ACHN (cell line): ENCODE results near the gene TEX22.
A peak's percentile ranks its signal among the peaks of the same experiment; 100 is the strongest.

Experiments
- DNase-seq: peaks from one replicate; pipeline ENCODE4 v3.0.0-alpha.2; 2015
- in situ Hi-C: cut with HindIII; loops from 2 replicates; pipeline ENCODE4 v1.10.0; 2017; ENCODE audit warnings: low sequenced_read_pairs, low pct_ligation_motif_present, low pct_unique_long_range_greater_than_20kb

TEX22 gene

GRCh38 chr14:105445290-105445689, 47.0 kb downstream of the TEX22 start:
- in situ Hi-C loops = no loop called here
- no peak for DNase-seq

- in situ Hi-C loops = no loop called here
- DNase-seq = no peak
Measured at GRCh38 chr14:105445901-105446845, 47.8 kb downstream of the TEX22 start.

DNA sequence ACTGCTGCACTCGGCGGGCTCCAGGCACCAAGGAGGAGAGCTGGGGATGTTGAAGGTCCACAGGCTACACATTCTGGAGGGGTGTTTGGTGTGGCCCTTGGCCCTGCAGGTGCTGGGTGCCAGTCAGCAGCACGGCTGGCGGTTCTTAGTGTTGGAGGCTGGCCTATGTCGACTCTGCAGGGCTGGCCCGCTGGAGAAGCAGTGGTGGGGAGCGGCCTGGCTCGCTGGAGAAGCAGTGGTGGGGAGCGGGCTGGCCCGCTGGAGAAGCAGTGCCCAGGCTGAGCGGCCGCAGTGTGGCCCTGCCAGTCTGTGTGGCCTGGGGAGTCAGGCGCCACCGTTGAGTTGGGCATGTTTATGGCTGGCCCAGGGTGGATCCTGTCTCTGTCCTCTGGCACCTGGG, 48.6 kb downstream of the TEX22 start:
- in situ Hi-C loops = no loop called here
- no peak for DNase-seq

GRCh38 chr14:105447651-105448640, 49.6 kb downstream of the TEX22 start:
- in situ Hi-C loops = no loop called here
- no peak for DNase-seq

GRCh38 chr14:105448706-105449111, 50.4 kb downstream of the TEX22 start:
- DNase-seq = peak; percentile 50
- in situ Hi-C loops = no loop called here

GRCh38 chr14:105449276-105450122, 51.2 kb downstream of the TEX22 start:
- DNase-seq = no peak

DNA sequence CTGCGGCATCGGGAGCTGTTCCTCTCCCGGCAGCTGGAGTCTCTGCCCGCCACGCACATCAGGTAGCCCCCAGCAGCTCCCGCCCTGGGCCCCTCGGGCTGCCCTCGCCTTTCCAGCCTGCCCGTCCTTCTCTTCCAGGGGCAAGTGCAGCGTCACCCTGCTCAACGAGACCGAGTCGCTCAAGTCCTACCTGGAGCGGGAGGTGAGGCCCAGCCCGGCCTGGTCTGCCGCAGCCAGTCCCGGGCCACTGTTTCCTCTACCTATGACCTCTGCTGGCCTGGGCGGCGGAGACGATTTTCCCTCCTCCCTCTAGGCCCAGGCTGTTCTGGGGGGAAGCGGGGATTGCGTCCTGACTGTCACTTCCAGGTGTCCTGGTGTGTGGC, 51.8 kb downstream of the TEX22 start:
- in situ Hi-C loops = no loop called here
- DNase-seq = no peak

More at GRCh38 chr14:105449276-105450122, 51.2 kb downstream of the TEX22 start:
- in situ Hi-C loops = no loop called here

DNA sequence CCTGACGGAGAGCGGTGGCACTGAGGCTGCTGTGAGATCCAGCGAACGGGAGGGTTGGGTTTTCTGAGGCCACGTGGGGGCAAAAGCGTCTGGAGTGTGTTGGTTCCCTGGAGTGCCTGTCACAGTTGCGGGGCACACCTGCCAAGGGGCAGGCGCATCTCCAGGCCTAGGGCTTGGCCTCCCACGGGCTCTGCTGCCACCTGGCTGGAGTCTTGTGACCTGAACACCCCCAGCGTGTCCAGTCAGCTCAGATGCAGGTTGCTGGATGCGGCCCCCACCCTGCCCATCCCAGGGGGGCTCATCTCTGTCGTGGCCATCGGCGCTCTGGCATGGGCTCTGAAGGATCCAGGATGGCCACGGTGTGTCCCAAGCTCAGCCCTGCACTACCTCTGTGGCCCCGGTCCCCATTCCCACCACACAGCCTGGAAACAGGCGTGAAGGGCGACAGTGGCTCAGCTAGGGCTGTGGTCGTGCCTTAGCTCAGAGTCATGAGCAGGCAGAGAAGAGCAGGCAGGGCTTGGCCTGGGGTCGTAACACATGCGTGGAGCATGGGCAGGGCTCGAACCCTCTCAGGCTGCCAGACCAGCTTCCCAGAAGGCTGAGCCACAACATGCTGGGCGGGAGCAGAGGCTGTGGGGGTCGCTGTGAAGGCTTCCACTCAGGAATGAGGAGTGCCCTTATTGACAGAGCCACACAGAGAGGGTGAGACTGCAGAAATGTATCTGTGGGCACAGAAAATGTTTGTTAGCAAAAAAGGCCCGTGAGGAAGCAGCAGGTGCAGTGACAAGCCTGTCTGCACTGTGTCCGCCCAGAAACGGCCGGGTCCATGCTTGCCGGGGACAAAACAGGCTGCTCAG, 52.8 kb downstream of the TEX22 start:
- in situ Hi-C loops = no loop called here
- DNase-seq = no peak

GRCh38 chr14:105452963-105453362, 54.6 kb downstream of the TEX22 start:
- in situ Hi-C loops = no loop called here
- no peak for DNase-seq

DNA sequence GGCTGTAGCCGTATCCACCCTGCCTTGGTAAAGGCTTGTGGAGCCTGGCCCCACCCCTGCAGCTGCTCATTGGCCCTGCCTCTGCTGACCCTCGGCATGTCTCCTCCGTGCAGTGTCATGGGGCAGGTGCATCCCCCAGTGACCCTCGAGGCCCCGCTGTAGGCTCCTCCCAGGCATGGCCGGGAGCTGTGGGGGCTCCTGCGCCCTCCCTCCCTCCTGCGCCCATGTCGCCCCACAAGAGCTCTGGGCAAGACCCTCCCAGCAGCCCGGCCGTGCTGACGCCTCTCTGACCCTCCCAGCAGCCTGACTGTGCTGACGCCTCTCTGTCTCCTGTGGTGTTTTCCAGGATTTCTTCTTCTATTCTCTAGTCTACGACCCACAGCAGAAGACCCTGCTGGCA, 55.5 kb downstream of the TEX22 start:
- in situ Hi-C loops = no loop called here
- DNase-seq = no peak

DNA sequence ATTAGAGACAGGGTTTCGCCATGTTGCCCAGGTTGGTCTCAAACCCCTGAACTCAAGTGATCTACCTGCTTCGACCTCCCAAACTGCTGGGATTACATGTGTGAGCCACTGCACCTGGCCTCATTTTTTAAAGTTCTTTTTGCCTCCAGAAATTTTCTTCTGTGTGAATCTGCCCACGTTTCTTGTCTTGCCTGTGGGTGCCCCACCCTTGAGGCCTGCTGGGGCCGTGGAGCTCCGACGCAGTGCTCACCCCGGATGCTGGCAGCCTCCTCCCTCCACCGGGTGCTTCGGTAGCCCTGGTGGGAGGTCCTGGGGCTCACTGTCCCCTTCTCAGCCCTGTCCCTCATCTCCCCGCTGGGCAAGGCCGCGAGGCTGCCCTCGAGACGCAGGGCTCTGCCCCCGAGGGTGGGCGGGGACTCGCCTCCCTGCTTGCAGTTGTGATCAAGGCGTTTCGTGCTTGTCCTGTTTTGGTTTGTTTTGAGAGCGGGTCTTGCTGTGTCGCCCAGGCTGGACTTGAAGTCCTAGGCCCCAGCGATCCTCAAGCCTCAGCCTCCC, 56.8 kb downstream of the TEX22 start:
- in situ Hi-C loops = no loop called here
- DNase-seq = no peak

DNA sequence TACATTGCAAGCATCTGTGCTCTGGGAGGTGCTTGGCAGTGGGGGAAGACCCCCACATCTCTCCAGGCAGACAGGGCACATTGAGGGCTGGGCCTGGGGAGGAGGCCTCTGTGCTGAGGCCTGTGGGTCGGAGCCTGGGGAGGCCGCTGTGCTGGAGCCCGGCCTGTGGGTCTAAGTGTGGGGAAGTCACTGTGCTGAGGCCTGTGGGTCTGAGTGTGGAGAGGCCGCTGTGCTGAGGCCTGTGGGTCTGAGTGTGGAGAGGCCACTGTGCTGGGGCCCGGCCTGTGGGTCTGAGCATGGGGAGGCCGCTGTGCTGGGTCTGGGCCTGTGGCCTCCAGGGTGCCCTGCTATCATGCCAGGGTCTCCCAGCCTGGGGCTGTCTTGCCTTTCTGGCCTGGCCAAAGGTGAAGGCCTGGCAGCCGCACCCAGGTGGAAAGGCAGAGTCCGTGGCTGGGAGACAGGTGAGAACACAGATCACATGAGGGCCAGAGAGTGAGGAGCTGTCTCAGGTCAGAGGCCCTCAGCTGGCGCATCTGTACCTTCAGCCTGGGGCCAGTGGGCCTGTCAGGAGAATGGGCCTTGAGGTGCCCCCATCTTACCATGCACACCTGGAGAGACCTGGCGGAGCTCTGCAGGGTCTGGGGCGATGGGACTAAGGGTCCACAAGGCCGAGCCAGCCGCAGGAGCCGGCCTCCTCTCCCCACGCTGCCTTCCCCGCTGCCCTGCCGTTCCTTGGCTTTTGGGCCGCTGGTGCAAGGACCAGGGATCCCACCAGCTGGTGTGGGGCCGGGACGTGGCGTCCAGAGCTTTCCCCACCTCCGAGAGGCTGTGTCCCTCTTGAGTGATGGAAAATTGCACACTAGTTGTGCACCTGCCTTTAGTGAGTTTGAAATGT, 57.7 kb downstream of the TEX22 start:
- in situ Hi-C loops = no loop called here
- DNase-seq = no peak

DNA sequence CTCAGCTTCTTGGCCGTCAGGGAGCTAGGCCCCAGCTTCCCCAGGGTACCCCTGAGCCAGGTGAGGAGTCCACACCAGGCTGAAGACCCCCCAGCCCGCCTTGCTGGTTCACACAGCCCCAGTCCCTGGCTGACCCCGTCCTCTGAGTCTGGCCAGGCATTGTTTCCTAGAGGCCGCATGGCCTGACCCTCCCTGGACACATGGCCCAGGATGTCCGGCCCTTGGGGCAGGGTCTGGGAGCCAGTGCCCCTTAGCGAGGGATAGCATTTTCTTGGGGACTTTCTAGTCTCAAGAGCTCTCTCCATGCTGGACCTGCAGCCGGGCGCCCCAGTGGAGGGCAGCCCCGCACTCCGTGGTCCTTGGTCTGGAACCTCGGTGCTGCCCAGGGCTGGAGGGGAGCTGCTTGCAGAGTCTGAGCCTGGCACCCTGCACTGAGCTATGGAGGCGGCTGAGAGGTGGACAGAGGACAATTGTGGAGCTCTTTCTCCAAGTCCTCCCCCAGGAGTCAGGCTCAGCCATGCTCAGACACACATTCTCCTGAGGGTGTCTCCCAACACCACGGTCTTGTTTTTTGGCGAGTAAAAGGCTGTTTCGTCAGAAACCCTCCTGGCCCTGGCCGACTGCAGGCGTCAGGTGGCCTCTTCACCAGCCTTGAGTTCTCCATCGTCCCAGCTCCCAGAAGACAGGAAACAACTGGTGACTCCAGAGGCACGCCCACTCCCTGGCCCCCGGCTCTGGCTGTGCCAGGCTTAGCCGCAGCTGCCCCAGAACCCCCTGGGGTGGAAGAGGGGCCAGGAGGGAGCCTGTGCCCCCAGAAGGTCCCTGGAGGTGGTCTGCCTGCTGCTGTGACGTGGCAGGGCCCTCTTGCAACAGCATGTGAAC, 58.6 kb downstream of the TEX22 start:
- in situ Hi-C loops = no loop called here
- no peak for DNase-seq

DNA sequence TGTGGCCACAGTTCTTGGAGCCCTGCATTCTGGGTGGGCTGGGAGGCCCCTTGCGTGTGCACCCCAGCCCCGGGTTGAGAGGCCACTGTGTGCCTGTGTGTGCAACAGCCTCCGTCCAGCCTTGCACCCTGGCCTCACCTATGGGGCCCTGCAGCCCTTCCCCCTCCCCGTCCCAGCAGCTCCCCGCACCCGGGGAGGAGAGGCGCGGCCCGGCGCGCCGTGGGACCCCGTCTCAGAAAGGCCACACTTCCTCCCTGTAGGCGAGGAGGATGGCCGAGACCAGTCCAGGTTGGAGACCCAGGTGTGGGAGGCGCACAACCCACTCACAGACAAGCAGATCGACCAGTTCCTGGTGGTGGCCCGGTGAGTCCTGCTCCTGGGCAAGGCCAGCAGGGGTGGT, 59.7 kb downstream of the TEX22 start:
- no peak for DNase-seq
- in situ Hi-C loops = no loop called here

- in situ Hi-C loops = no loop called here
- no peak for DNase-seq
Measured at GRCh38 chr14:105458571-105458970, 60.2 kb downstream of the TEX22 start.

GRCh38 chr14:105460116-105460515, 61.8 kb downstream of the TEX22 start:
- DNase-seq = no peak
- in situ Hi-C loops = no loop called here
